Measurements from ENCODE around the gene LIG1.

LIG1 gene

DNA sequence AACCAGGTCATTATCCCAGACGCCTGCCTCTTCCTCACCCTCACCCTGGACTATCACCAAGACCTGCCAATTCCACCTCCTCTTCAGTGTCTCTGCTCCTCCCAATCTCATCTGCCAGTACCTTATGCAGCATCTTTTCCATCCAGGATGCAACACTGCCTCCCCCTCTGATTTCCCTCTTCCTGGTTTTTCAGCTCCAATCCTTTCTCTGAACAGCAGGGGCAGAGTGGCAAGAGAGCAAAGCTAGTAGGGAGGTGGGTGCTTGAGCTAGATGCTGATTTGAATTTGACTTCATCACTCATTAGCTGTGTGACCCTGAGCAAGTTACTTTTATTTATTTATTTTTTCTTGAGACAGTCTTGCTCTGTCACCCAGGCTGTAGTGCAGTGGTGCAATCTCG is 100.7 kb downstream of the LIG1 start:
- no peak for DNase-seq
